Activated B cell treated with CpG ODN at 0.5 μM for 24 hours (primary cell): ENCODE data around the gene ITPR3. TPM values are rescaled to one million over a fixed set of nuclear protein-coding genes. Genes with fewer than 3 reads are reported as not detected.
A peak's percentile ranks its signal among the peaks of the same experiment; 100 is the strongest.

ENCODE experiments used
- ATAC-seq: fragments of 200-7000 bp; cut with Tn5 transposase; one replicate; pipeline ENCODE4 v1.10.0; 2021; ENCODE audit warnings: low read depth, mild to moderate bottlenecking, moderate library complexity
- CTCF ChIA-PET: fragments of 350-600 bp; sonication (Branson Sonifier 250); formaldehyde crosslinking; loops from one replicate; lab custom pipeline; 2021; ENCODE audit warnings: antibody characterized with exemption; lab: Charles Lee
- POLR2A ChIA-PET: fragments of 350-600 bp; sonication (Branson Sonifier 250); formaldehyde crosslinking; loops from one replicate; lab custom pipeline; 2021; ENCODE audit warnings: antibody characterized with exemption; lab: Charles Lee
- DNase-seq: peaks from one replicate; pipeline ENCODE4 v3.0.0; 2022
- H3K27ac Mint-ChIP-seq: one replicate; pipeline ENCODE4 v1.8.0; 2020; ENCODE audit warnings: mixed read lengths
- H3K27me3 Mint-ChIP-seq: one replicate; pipeline ENCODE4 v1.8.0; 2021; ENCODE audit warnings: mixed read lengths
- H3K36me3 Mint-ChIP-seq: one replicate; pipeline ENCODE4 v1.8.0; 2021; ENCODE audit warnings: low read depth, mixed read lengths
- H3K4me1 Mint-ChIP-seq: one replicate; pipeline ENCODE4 v1.8.0; 2021; ENCODE audit warnings: mixed read lengths
- H3K4me3 Mint-ChIP-seq: one replicate; pipeline ENCODE4 v1.8.0; 2020; ENCODE audit warnings: mild to moderate bottlenecking, mixed read lengths
- H3K9me3 Mint-ChIP-seq: one replicate; pipeline ENCODE4 v1.8.0; 2020; ENCODE audit warnings: mixed read lengths
- CTCF ChIP-seq: fragments of 200-600 bp; IDR thresholded peaks from one replicate; pipeline ENCODE4 v1.8.0; 2022; ENCODE audit warnings: antibody characterized with exemption, mild to moderate bottlenecking
- intact Hi-C: fragments of 100-400 bp; cut with micrococcal nuclease; formaldehyde crosslinking; loops from one replicate; pipeline ENCODE4 v1.15.1; 2024
- total RNA-seq: library from RNA; stranded (reverse); gene quantifications from 2 replicates; pipeline ENCODE4 v1.2.3, GENCODE V29; 2022

The ITPR3 gene
- total RNA-seq, 1 donor from 2014 or later, result 35.5 TPM

GRCh38 chr6:33585403-33586107, 35.6 kb upstream of the ITPR3 start:
- intact Hi-C loops, result loop anchor here (1.0 to 5.0 kb wide), 5 partner anchors 15 to 567 kb away; no protein-coding TSS in a partner anchor
- TF ChIP-seq CTCF, result peak; percentile 96
- ChIA-PET CTCF (interaction anchor here (0.6 to 5.4 kb wide), 9 partner anchors 15 to 442 kb away, joined by 3 to 66 read pairs (median 5); no protein-coding TSS in a partner anchor), POLR2A (interaction anchor here (0.7 to 2.0 kb wide), 5 partner anchors 13 to 115 kb away, joined by 3 to 11 read pairs (median 6); partner anchors contain the start of gene ITPR3)
- peak overlapping the region; percentile 61 for H3K4me3 Mint-ChIP-seq
- H3K4me1 Mint-ChIP-seq, result peaks cover 31% of the 10 kb centered on the region
- H3K9me3 Mint-ChIP-seq, result no peaks in the 10 kb centered on the region
- DNase-seq (peak; percentile 90), ATAC-seq (peak; percentile 94)
- H3K27me3 Mint-ChIP-seq, result no peaks in the 10 kb centered on the region
- H3K27ac Mint-ChIP-seq, result peak overlapping the region; percentile 93
- no peaks in the 10 kb centered on the region for H3K36me3 Mint-ChIP-seq

- H3K4me3 Mint-ChIP-seq, result no peak overlapping the region
- no peak for ATAC-seq
Observed at GRCh38 chr6:33586108-33586640, 34.9 kb upstream of the ITPR3 start.

GRCh38 chr6:33587529-33587928, 33.6 kb upstream of the ITPR3 start:
- ChIA-PET CTCF (interaction anchor here (0.6 to 5.4 kb wide), 7 partner anchors 9 to 595 kb away, joined by 3 to 66 read pairs (median 3); no protein-coding TSS in a partner anchor), POLR2A (interaction anchor here (0.6 to 3.0 kb wide), 3 partner anchors 17 to 33 kb away, joined by 3 to 10 read pairs (median 6); partner anchors contain the start of gene ITPR3)
- Mint-ChIP-seq H3K27me3 (no peaks in the 10 kb centered on the region), H3K27ac (peak overlapping the region; percentile 27), H3K4me3 (no peak overlapping the region), H3K4me1 (peaks cover 50% of the 10 kb centered on the region), H3K9me3 (no peaks in the 10 kb centered on the region), H3K36me3 (no peaks in the 10 kb centered on the region)
- intact Hi-C loops, result loop anchor here (5.0 kb wide), 1 partner anchor 565 kb away; no protein-coding TSS in a partner anchor
- ATAC-seq, result no peak
- no peak for TF ChIP-seq CTCF
- DNase-seq, result no peak

More at GRCh38 chr6:33586108-33586640, 34.9 kb upstream of the ITPR3 start:
- H3K27me3 Mint-ChIP-seq, result no peaks in the 10 kb centered on the region
- DNase-seq, result no peak
- peaks cover 37% of the 10 kb centered on the region for H3K4me1 Mint-ChIP-seq
- POLR2A ChIA-PET, result interaction anchor here (1.2 to 3.0 kb wide), 5 partner anchors 12 to 115 kb away, joined by 4 to 11 read pairs (median 6); partner anchors contain the start of gene ITPR3
- H3K9me3 Mint-ChIP-seq, result no peaks in the 10 kb centered on the region
- peak overlapping the region; percentile 93 for H3K27ac Mint-ChIP-seq
- CTCF ChIA-PET, result interaction anchor here (0.6 to 5.4 kb wide), 7 partner anchors 21 to 441 kb away, joined by 3 to 66 read pairs (median 7); partner anchors contain the start of gene B3GALT4
- intact Hi-C loops, result loop anchor here (5.0 kb wide), 1 partner anchor 566 kb away; no protein-coding TSS in a partner anchor
- TF ChIP-seq CTCF, result no peak
- H3K36me3 Mint-ChIP-seq, result no peaks in the 10 kb centered on the region

- no peaks in the 10 kb centered on the region for H3K9me3 Mint-ChIP-seq
- DNase-seq, result no peak
- POLR2A ChIA-PET, result interaction anchor here (3.0 kb wide), 1 partner anchor 19 kb away, joined by 10 read pairs; no protein-coding TSS in a partner anchor
- no peak for ATAC-seq
- no peak overlapping the region for H3K27ac Mint-ChIP-seq
- CTCF ChIA-PET, result interaction anchor here (5.0 to 5.4 kb wide), 2 partner anchors 18 to 113 kb away, joined by 42 to 66 read pairs; no protein-coding TSS in a partner anchor
- no peak overlapping the region for H3K4me3 Mint-ChIP-seq
- no peak for TF ChIP-seq CTCF
- H3K36me3 Mint-ChIP-seq, result no peaks in the 10 kb centered on the region
- intact Hi-C loops, result loop anchor here (1.0 to 5.0 kb wide), 5 partner anchors 18 to 563 kb away; no protein-coding TSS in a partner anchor
- H3K27me3 Mint-ChIP-seq, result no peaks in the 10 kb centered on the region
- H3K4me1 Mint-ChIP-seq, result peaks cover 61% of the 10 kb centered on the region
Observed at GRCh38 chr6:33588894-33589293, 32.2 kb upstream of the ITPR3 start.
